Measurements from ENCODE around the gene ICA1. TPM values are rescaled to one million over a fixed set of nuclear protein-coding genes. Genes with fewer than 3 reads are reported as not detected.

ICA1 gene
- total and polyA plus RNA-seq, 7 donors, result 1.6 to 4.1 (median 2.3) TPM

- WGBS, 3 donors, result 95 to 98% (median 96%) methylated on average over 2 of the region's 2 CpGs
Measured at GRCh38 chr7:8142477-8142876, 119.5 kb downstream of the ICA1 start.

DNA sequence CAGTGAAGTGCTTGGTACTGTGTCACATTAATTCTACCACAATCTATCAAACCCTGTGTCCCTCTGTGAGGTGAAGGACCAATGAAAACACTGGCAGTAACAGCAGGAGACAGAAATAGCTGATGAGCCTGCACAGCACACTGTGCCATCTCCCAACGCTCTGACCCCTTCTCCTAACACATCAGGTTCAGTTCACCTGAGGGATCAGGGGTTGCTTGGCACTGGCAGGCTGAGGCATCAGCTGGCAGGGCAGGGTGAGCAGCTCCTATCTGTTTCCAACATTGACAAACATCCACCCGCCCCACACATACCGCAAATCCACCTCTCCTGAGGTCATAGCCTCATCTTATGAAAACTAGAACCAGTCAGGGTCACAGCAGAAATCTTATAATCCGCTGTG, 120.9 kb downstream of the ICA1 start:
- intact Hi-C loops (cut with DNase I), result no loop called here
- TF ChIP-seq CTCF (IDR thresholded peaks at IDR 0.05), result no peak
- no peaks in the 10 kb centered on the region for H3K9me3 ChIP-seq
- no peaks in the 10 kb centered on the region for H3K36me3 ChIP-seq (ENCODE audit: insufficient read depth in 1 of 2, low read depth in 1 of 2)
- ATAC-seq, result peak in 2 of 4 donors; percentile 32 to 58
- no peak overlapping the region for H3K4me3 ChIP-seq
- no peaks in the 10 kb centered on the region for H3K27me3 ChIP-seq (ENCODE audit: insufficient read depth in 3 of 3, low read length in 2 of 3)
- H3K27ac ChIP-seq, result no peak overlapping the region
- H3K4me1 ChIP-seq, result peaks cover 8% of the 10 kb centered on the region
- WGBS, 3 donors, result 51 to 76% (median 59%) methylated on average over 4 of the region's 4 CpGs
- no peak for DNase-seq

More at GRCh38 chr7:8142477-8142876, 119.5 kb downstream of the ICA1 start:
- Histone ChIP-seq H3K9me3 (no peaks in the 10 kb centered on the region), H3K4me3 (no peak overlapping the region), H3K27me3 (ENCODE audit: insufficient read depth in 3 of 3, low read length in 2 of 3) (no peaks in the 10 kb centered on the region), H3K36me3 (ENCODE audit: insufficient read depth in 1 of 2, low read depth in 1 of 2) (no peaks in the 10 kb centered on the region), H3K4me1 (peaks cover 8% of the 10 kb centered on the region), H3K27ac (no peak overlapping the region)
- intact Hi-C loops (cut with DNase I), result no loop called here
- ATAC-seq (no peak), DNase-seq (no peak)
- TF ChIP-seq CTCF (IDR thresholded peaks at IDR 0.05), result no peak

GRCh38 chr7:8136051-8136730, 125.8 kb downstream of the ICA1 start:
- 95 to 96% (median 96%) methylated on average over 12 of the region's 12 CpGs for WGBS, 3 donors
- no peaks in the 10 kb centered on the region for H3K36me3 ChIP-seq (ENCODE audit: insufficient read depth in 1 of 2, low read depth in 1 of 2)
- no peaks in the 10 kb centered on the region for H3K9me3 ChIP-seq
- intact Hi-C loops (cut with DNase I), result no loop called here
- H3K4me1 ChIP-seq, result no peaks in the 10 kb centered on the region
- no peak for TF ChIP-seq CTCF (IDR thresholded peaks at IDR 0.05)
- H3K27ac ChIP-seq, result no peak overlapping the region
- H3K27me3 ChIP-seq (ENCODE audit: insufficient read depth in 3 of 3, low read length in 2 of 3), result no peaks in the 10 kb centered on the region
- no peak overlapping the region for H3K4me3 ChIP-seq
- ATAC-seq, result no peak
- no peak for DNase-seq

- 90 to 98% (median 94%) methylated on average over 3 of the region's 3 CpGs for WGBS, 3 donors
- no peak for TF ChIP-seq CTCF (IDR thresholded peaks at IDR 0.05)
- DNase-seq, result no peak
- Histone ChIP-seq H3K27ac (no peak overlapping the region), H3K27me3 (ENCODE audit: insufficient read depth in 3 of 3, low read length in 2 of 3) (no peaks in the 10 kb centered on the region), H3K36me3 (ENCODE audit: insufficient read depth in 1 of 2, low read depth in 1 of 2) (no peaks in the 10 kb centered on the region), H3K9me3 (no peaks in the 10 kb centered on the region), H3K4me3 (no peak overlapping the region), H3K4me1 (no peaks in the 10 kb centered on the region)
- no peak for ATAC-seq
- intact Hi-C loops (cut with DNase I), result no loop called here
Measured at GRCh38 chr7:8135417-8135816, 126.5 kb downstream of the ICA1 start.
